ENCODE results near the gene SGSM2.
A peak's percentile ranks its signal among the peaks of the same experiment; 100 is the strongest.

Gene SGSM2

GRCh38 chr17:2337544-2338314 is 428 bp downstream of the SGSM2 start:
- DNase-seq (ENCODE audit: low read depth in 2 of 2) = no peak

DNA sequence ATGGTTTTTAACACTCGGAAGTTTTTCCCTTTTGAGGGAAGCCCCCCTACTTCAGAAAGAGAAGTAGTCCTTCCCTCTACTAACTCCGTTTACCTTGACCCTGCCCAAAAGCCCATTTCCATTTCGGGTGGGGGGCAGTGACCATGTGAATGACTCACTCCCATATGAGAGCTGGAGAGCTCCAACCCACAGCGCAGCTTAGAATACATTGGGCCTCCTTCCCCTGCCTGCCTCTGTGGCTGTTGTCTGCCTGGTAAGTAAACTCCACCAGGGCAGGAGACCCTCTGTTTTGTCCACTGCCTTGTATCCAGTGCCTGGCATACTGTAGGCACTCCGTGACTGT is 985 bp downstream of the SGSM2 start:
- no peak for DNase-seq (ENCODE audit: low read depth in 2 of 2)

DNA sequence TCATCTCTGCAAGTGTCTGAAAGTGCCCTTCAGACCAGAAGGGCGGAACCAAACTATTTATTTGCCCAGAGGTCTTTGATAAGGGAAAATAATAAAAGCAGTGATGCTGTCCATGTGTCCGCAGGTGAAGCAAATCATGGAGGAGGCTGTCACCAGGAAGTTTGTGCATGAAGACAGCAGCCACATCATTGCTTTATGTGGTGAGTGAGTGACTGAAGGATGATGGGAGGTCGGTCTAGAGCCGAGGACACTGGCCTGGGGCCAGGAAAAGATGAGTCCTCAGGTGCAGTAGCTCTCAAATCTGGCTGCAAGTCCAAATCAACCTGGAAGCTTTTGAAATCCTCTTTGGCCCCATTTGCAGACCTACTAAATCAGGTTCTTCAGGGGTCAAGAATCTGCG is 6.1 kb downstream of the SGSM2 start:
- no peak for DNase-seq (ENCODE audit: low read depth in 2 of 2)

GRCh38 chr17:2344528-2344927 is 7.2 kb downstream of the SGSM2 start:
- no peak for DNase-seq (ENCODE audit: low read depth in 2 of 2)

DNA sequence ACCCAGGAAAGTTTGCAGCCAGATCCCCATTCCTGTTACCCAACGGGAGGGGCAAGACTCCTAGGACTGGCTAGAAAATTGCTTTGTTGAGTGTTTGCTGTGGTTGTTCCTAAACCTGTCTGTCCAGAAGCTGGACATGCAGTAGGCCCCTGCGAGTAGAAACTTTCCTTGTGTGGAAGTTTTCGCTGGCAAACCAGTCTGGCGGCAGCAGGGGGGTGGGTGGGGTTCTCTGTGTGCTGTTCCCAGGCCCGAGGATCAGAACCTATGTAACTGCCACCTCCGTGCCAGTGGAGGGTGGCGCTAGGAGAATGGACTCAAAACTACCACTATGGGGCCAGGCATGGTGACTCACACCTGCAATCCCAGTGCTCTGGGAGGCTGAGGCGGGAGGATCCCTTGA is 9.2 kb downstream of the SGSM2 start:
- no peak for DNase-seq (ENCODE audit: low read depth in 2 of 2)

DNA sequence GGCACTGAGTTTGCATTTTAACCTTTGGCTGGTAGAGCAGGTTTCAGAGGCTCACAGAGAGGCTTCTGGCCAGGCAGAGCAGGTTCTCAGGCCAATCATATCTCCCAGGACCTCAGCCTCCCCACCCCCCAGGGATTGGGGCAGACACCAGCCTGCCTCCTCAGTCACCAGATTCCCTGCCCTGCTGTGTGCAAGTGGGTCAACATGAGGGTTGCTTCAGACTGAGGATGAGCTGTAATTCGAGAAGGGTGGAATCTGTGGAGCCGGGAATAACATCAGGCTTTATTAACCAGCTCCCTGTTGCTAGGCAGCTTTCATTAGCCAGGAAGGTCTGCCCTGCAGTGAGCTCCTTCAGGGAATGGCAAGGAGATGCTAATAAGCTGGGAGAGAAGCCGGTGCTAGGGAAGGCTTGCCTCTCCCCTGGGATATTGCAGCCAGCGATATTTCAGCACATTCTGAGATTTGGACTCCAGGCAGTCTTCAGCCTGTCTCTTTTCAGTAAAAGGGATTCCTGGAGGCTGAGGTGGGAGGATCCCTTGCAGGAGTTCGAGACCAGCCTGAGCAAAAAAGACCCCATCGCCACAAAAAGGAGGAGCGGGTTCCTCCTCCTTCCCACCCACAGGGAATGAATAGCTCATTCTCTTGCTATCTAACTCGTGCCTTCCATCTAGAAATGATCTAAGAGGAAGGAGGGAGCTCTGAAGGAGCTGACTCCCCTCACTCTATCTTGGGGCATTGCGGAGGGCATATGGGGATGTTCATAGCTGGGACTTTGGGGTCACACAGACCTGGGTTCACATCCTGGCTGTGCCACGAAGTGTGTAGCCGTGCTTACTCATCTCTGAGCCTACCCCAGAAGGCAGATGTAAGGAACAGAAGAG is 10.7 kb downstream of the SGSM2 start:
- DNase-seq (ENCODE audit: low read depth in 2 of 2) = peak; percentile 42 to 51

DNA sequence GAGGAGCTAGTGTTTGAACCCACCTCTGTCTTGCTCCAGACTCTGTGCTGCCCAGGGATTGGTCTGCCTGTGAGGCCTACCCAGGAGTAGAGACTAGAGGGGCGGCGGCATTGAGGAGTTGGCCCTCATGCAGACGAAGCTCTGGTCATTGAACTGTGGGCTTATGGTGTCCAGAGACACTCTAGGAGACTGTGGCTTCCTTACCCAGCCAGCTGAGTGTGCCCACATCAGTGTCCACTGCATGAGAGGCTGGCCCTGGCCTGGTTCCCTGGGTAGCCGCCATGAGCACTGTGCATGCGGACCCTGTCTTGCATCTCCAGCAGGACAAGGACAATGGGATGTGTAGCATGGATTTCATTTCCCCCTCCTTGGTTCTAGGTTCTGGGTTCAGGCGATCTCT is 14.0 kb downstream of the SGSM2 start:
- no peak for DNase-seq (ENCODE audit: low read depth in 2 of 2)

DNA sequence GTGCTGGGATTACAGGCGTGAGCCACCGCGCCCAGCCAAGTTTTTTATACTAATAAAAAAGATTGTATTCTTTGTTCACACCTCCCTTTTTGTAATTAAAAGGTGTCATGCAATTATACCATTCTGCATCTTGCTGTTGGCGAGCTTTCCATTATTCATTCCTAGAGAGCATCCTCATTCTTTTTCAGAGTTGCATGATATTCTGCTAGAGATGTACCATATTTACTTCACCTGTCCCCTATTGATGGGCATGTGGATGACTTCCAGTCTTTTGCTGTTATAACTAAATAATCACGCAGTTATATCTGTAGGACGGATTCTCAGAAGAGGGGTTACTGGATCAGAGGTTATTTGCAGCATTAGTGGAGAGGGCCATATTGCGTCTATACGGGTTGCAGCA is 17.0 kb downstream of the SGSM2 start:
- no peak for DNase-seq (ENCODE audit: low read depth in 2 of 2)

- DNase-seq (ENCODE audit: low read depth in 2 of 2) = no peak
These were observed 19.9 kb downstream of the SGSM2 start for GRCh38 chr17:2357237-2357636.

GRCh38 chr17:2357931-2358434 is 20.7 kb downstream of the SGSM2 start:
- no peak for DNase-seq (ENCODE audit: low read depth in 2 of 2)

DNA sequence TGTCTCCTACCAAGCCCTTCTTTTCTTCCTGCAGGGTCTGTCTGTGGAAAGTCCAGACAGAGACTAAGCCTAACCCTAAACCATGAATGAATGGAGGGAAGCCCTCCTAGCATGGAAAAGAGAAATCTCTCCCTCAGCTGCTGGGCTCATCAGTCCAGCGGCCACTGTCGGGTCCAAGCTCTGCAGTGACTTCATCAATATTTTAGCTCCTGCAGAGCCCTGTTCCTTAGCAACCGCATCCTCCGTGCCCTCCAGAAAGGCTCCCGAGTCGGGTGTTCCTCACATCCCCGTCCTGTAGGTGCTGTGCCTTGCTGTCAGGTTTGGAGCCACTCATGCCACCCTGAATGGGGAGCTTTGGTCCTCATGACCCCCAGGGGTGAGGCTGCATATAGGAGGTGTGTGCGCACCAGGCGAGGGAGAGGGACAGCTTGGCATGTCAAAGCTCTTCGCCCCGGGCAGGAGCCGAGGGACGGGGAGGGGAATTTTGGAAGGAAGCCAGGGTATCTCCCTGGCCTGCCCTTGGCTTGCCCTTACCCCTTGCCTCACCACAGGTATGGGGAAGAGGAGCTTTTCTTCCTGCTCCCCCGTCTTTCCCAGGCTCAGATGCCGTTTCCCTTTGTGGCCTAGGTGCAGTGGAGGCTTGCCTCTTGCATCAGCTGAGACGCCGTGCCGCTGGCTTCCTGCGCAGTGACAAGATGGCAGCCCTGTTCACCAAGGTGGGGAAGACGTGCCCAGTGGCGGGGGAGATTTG is 23.9 kb downstream of the SGSM2 start:
- no peak for DNase-seq (ENCODE audit: low read depth in 2 of 2)

- no peak for DNase-seq (ENCODE audit: low read depth in 2 of 2)
These were observed 24.7 kb downstream of the SGSM2 start for GRCh38 chr17:2362016-2362415.

GRCh38 chr17:2362416-2362815 is 25.1 kb downstream of the SGSM2 start:
- no peak for DNase-seq (ENCODE audit: low read depth in 2 of 2)

- DNase-seq (ENCODE audit: low read depth in 2 of 2) = no peak
These were observed 25.6 kb downstream of the SGSM2 start for GRCh38 chr17:2362881-2363280.

- no peak for DNase-seq (ENCODE audit: low read depth in 2 of 2)
These were observed 26.0 kb downstream of the SGSM2 start for GRCh38 chr17:2363318-2363717.

DNA sequence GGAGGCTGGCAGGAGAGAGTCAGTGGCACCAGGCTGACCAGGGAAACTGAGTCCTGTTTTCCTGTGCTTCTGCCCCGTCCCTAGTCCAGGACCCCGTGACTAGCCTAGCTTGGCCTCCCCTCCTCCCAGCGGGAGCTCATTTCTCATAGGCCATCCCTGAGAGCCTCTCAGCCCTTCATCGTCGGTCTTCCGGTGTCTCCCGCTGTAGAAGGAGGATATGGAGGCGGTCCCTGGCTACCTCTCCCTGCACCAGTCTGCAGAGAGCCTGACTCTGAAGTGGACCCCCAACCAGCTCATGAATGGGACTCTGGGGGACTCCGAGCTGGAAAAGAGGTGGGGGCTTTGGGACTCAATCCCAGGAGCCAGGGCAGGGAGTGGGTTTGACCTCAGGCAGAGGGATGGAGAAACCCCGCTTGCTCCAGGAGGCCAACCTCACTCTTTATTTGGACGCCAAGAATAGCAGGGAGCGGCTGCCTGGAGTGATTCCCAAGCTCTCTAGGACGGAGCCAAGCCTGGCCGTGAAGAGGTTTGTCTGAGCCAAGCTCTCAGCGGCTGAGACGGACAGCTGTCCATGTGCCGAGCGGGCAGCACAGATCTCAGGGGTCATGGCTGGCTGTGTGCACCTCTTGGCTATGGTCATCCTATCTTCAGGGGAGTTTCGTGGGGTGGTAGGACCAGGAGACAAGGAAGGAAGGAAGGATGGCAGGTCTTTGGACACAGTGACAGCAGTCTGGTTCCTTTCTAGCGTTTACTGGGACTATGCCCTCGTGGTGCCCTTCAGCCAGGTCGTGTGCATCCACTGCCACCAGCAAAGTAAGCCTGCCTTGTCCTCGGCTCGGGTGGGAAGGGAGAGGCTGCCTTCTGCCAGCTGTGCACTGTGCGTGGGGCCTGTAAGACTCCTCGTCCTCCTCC is 26.8 kb downstream of the SGSM2 start:
- no peak for DNase-seq (ENCODE audit: low read depth in 2 of 2)

DNA sequence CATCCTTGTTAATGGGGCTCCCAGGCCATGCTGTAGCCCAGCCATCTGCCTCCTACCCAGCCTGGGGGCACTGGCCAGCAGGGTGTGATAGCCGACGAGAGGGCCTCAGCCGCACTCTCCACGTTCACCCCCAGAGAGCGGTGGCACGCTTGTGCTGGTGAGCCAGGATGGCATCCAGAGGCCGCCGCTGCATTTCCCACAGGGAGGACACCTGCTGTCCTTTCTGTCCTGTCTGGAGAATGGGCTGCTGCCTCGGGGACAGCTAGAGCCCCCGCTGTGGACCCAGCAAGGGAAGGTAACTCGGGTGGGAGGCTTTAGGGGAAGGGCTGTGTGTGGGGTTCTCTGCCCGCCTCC is 27.4 kb downstream of the SGSM2 start:
- no peak for DNase-seq (ENCODE audit: low read depth in 2 of 2)

DNA sequence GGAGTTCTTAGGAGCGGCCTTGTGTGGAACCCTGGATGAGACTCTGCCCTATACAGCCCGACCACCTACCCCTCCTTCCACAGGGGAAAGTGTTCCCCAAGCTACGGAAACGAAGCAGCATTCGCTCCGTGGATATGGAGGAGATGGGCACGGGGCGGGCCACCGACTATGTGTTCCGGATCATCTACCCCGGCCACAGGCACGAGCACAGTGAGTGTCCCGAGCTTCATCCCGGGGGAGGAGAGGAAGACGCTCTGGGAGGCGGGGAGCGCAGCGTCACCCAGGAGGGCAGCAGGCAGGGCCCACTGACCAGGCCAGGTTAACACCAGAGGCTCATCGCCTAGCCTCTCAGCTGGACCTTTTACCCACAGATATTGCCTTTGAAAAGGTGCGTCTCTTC is 27.8 kb downstream of the SGSM2 start:
- DNase-seq (ENCODE audit: low read depth in 2 of 2) = no peak

DNA sequence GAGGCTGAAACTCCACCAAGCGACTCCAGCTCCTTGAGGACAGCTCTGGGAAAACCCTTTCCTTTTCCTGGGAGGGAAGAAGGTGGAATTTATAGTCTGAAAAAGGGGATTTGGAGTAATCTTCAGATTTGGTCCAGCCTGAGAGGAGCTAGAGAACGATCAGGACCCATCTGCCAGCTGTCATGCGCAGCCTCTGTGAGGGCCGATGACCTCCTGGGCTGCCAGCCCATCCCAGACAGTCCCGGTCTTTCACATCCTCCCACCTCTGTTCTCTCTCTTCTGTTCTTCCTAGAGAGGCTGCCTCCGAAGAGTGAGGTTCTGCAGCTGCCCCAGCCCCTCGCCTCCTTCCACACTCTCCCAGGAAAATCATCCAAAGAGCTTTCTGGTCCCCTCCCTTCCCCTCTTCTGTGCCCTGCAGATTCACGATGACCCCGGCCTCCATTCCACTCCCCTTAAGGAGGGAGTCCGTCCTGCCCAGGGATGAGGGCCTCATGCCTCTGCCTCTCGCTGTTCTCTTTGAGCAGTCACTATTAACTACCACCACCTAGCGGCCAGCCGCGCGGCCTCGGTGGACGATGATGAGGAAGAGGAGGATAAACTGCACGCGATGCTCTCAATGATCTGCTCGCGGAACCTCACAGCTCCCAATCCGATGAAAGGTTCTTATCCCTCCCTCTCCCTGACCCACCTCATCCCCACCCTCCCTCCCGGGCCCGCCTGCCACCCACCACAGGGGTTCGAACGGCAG is 29.6 kb downstream of the SGSM2 start:
- DNase-seq (ENCODE audit: low read depth in 2 of 2) = no peak

DNA sequence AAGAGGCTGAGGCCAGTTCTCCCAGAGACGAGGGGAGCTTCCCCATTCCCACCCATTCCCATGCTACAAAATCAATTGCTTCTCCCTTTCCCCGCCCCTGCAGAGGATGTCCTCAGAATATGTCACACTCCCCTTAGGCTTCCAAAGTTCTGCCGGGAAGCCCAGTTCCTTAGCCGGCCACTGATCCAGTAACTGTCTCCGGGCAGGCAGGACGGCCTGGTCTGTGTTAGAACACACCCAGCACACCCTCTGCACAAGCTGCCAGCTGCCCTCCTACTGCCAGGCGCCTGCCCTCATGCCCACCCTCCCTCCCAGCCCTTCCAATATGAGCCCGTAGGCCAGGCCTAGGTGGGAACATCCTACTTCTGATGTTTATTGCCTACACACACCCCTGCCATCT is 31.1 kb downstream of the SGSM2 start:
- no peak for DNase-seq (ENCODE audit: low read depth in 2 of 2)

DNA sequence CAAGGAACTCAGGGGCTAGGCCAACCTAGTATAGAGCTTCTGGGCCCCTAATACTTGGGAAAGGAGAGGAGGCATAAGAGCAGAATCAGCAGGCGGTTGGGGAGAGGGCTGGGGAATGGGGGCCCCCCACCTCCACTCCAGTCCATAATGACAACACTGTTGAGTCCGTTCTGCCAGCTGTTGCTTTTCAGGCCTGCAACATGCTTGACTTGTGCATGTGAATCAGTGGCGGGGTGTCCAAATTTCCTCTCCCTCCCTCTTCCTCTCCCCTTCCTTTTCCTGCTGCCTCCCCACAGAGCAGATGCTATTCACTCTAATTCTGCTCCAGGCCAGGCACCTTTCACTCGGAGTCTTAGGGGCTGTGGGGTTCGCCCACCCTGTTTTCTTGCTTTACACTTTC is 31.7 kb downstream of the SGSM2 start:
- DNase-seq (ENCODE audit: low read depth in 2 of 2) = no peak

Measured in fibroblast of skin of left biceps (primary cell).